A673 (cell line): ENCODE results near the gene C9orf78.

Experiments
- EZH2 ChIP-seq: fragments of 200-600 bp; sonication (generic); IDR thresholded peaks from 2 replicates; pipeline ENCODE4 v1.6.1; 2017; ENCODE audit warnings: borderline replicate concordance, low read depth, mild to moderate bottlenecking, mixed read lengths, antibody characterized with exemption, low read length; ENCODE audit not compliant: poor library complexity, severe bottlenecking
- TF ChIP-seq, protein P1 (sequence below): fragments of 300-800, 200-600 bp; sonication (generic); conservative IDR thresholded peaks from 2 replicates; pipeline ENCODE4 v1.5.1; 2017; ENCODE audit warnings: low read depth, mild to moderate bottlenecking, antibody characterized with exemption, low read length, moderate library complexity, mixed read lengths

- TF ChIP-seq, protein P1, sequence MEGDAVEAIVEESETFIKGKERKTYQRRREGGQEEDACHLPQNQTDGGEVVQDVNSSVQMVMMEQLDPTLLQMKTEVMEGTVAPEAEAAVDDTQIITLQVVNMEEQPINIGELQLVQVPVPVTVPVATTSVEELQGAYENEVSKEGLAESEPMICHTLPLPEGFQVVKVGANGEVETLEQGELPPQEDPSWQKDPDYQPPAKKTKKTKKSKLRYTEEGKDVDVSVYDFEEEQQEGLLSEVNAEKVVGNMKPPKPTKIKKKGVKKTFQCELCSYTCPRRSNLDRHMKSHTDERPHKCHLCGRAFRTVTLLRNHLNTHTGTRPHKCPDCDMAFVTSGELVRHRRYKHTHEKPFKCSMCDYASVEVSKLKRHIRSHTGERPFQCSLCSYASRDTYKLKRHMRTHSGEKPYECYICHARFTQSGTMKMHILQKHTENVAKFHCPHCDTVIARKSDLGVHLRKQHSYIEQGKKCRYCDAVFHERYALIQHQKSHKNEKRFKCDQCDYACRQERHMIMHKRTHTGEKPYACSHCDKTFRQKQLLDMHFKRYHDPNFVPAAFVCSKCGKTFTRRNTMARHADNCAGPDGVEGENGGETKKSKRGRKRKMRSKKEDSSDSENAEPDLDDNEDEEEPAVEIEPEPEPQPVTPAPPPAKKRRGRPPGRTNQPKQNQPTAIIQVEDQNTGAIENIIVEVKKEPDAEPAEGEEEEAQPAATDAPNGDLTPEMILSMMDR, result no peak
- TF ChIP-seq EZH2, result no peak
Measured at GRCh38 chr9:129884220-129885017, 49.3 kb upstream of the C9orf78 start.
